Right lobe of liver (tissue), 4 donors: ENCODE measurements around the gene RAB3B.

Source experiments
- POLR2A ChIP-seq: fragments of 450-650 bp; IDR thresholded peaks from one replicate; pipeline ENCODE4 v1.6.1; 2017; ENCODE audit warnings: antibody characterized with exemption, mild to moderate bottlenecking
- TF ChIP-seq, protein P1 (sequence below), 4 donors: fragments of 200-600 bp in 3 of 4; fragments of 450-650 bp in 1 of 4; IDR thresholded peaks; one replicate each; pipeline versions ENCODE4 v1.5.1 to v1.8.0; 2016 to 2022; ENCODE audit warnings: antibody characterized with exemption in 4 of 4, mild to moderate bottlenecking in 2 of 4
- donor health status: DM: no; HTN: no; CAD: no.
- donor health status: DM: no; HTN: no; CAD: no.
- donor health status: DM: no; HTN: yes; CAD: no.

- TF ChIP-seq, protein P1, sequence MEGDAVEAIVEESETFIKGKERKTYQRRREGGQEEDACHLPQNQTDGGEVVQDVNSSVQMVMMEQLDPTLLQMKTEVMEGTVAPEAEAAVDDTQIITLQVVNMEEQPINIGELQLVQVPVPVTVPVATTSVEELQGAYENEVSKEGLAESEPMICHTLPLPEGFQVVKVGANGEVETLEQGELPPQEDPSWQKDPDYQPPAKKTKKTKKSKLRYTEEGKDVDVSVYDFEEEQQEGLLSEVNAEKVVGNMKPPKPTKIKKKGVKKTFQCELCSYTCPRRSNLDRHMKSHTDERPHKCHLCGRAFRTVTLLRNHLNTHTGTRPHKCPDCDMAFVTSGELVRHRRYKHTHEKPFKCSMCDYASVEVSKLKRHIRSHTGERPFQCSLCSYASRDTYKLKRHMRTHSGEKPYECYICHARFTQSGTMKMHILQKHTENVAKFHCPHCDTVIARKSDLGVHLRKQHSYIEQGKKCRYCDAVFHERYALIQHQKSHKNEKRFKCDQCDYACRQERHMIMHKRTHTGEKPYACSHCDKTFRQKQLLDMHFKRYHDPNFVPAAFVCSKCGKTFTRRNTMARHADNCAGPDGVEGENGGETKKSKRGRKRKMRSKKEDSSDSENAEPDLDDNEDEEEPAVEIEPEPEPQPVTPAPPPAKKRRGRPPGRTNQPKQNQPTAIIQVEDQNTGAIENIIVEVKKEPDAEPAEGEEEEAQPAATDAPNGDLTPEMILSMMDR (IDR thresholded peaks at IDR 0.05) = no peak
- no peak for TF ChIP-seq POLR2A
These were observed 16.7 kb downstream of the RAB3B start for GRCh38 chr1:51973587-51974474.
